UCSD-AML1 (cell line): ENCODE measurements around the gene ZBTB46.

Source experiments
- DNase-seq: peaks from one replicate; lab custom pipeline; 2025; ENCODE audit not compliant: unreplicated experiment; lab: John Stamatoyannopoulos, UW

ZBTB46 gene

DNA sequence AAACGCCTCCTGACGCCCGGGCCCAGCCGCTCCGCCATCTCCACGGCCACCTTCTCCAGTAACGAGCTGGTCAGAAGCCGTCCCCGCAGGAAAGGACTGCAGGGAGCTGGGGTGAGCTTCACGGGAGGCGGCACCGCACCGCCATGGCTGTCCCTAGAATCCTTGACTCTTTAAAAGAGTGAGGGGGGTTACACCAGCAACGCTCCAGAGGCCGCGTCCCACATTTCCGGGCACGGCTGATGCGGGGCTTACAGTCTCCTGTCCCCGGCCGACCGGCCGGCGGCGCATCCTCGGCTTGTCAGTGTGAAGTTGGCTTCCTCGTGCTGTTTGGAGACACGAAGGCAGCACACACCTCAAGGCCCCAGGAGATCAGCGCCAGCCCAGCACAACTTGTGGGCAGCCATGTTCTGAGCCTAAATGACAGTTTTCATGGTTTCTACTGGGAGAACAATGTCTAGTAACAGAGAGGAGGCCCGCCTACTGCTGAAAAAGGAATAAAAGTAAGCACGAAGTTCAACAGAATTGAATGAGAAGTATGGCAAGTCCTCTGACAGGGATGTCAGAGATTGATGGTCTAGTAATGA, 61.1 kb downstream of the ZBTB46 start:
- DNase-seq, result no peak

DNA sequence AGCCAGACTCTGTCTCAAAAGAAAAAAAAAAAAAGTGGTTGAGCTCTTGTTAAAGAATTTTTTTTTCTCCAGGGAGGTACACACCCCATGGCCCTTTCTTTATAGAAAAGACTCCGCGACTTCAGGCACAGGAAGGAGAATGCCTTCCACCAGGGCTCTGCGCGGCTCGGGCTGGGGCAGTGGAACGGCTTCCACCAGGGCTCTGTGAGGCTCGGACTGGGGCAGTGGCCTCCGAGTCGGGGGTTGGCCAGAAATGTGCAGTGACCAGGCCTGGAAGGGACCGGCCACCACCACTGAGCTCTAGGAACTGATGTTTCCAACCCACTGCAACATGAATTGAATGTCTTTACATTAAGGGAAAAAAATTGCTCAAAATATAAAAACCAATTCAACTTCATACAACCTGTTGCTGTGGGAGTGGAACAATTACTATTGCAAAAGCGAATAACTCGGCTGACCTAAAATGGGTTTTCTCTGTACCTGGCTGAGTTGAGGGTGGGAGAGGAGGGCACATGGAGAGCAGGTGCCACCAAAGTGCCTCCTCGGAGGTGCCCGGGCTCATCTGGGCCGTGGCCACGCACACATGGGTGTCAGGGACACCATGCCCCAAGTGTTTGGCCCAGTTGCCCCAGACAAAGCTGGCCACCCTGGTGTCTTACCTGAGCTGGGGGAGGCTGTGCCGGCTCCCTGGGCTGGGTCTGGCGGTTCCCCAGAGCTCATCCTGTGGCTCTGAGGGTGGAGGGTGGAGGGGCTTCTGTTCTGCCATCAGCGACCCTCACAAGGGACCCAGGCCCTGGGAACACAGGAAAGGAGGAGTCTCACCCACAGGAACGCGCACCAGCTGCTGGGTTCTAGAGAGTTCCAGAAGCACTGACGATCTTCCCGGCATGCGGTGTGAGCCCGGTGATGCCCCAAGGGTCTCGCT, 62.2 kb downstream of the ZBTB46 start:
- no peak for DNase-seq

DNA sequence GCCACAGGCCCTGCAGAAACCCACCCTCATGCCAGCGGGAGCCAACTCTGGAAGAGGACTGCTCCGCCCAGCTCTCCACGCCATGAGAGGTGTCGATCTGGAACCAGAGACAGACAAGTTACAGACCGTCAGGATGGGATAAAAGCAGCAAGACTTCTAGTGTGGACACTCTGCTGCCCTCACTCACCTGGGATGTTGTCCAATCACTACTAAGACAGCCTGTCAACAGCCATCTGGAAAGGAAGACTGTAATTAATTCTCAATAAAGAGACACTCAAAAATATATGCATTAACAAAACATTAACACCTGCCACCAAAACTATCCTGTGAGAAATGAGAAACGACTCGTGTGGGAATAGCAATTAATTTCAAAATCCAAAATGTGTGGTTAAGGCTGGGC, 63.2 kb downstream of the ZBTB46 start:
- no peak for DNase-seq

DNA sequence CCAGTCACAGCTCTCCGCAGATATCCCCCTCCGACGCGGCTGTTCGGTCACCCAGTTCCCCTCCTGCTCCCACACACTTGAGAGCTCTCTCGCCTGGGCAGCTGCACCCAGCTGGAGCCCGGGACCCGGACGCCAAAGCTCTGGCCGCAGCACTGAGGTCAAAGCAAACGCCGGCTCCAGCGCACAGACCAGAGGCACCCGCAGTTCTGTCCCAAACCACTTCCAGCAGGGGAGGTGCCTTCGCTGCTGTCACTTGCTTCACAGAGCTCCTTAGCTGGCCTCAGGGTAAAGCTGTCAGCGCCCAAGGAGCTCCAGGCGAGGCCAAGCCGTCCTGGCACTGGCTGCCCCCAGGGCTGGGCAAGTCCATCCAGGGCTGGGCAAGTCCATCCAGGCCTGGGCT, 63.6 kb downstream of the ZBTB46 start:
- DNase-seq, result no peak

DNA sequence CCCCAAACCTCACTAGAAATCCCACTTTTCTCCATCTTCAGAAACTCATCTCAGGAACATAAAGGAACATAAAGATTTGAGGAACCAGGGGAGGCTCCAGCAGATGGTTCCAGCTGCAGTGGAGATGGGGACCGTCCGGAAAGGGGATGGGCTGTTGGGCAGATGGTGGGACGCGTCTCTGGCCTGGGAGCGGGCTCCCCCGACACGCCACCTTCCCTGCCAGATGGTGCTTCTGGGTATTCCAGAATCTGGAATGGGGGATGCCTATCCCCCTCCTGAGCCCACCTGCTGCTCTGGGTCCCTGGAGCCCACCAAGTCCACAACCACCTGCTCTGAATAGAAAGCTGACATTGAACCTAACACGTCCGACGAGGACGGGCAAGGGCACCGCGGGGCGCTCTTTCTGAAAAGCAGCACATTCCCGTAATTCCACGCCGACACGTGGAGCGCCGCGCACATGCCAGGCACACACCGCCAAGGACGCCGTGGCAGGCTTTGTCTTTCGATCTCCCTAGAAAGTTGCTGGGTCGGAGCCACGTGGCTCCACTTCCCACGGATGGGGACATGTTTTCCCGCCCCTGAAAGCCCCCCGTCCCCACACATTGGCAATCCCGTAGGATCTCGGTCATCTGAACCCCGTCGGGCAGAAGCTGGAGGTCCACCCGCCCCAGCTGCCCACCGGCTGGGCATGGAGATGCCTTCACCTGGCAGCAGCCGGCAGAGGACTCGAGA, 64.2 kb downstream of the ZBTB46 start:
- no peak for DNase-seq

DNA sequence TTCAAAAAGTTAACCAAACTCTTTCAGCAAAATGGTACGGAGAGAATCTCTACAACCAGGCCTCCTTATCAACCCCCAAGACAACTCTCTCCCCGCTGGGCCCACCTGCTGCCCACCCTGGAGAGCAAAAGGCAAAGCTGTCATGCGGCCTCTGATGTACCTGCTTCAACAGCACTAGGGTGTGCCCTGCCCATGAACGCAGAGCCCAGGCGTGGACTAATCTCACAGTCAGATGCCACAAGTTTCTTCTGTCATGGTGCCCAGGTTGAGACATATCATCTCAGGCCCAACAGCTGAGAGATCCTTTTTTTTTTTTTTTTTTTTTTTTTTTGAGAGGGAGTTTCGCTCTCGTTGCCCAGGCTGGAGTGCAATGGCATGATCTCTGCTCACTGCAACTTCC, 65.2 kb downstream of the ZBTB46 start:
- DNase-seq, result no peak

DNA sequence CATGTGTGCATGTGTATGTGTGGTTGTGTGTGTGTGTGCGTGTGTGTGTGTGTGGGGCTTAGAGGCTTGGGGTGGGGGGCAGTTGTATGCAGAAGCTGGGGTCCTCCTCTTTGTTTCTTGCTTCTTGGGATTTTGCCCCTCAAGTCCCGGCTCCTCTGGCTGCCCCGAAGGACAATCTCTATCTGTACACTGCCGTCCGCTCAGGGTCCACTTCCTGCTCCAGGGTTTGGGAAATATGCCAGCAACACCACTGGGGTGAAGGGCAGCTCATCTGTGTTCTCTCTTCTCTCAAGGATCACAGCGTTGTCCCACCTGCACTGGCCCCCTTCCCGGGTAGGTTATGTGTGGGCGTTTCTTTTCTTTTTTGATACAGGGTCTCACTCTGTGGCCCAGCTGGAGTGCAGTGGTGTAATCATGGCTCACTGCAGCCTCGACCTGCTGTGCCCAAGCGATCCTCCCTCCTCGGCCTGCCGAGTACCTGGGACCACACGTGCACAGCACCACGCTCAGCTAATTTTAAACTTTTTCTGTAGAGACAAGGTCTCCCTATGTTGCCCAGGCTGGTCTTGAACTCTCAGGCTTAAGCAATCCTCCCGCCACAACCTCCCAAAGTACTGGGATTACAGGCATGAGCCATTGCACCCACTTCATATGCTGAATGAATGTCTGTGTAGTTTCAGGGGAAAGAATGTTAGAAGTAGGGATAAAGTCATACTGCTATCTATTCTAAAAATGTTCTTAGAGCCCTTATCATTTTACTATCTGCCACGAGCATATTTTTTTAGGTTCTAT, 65.8 kb downstream of the ZBTB46 start:
- DNase-seq, result no peak

DNA sequence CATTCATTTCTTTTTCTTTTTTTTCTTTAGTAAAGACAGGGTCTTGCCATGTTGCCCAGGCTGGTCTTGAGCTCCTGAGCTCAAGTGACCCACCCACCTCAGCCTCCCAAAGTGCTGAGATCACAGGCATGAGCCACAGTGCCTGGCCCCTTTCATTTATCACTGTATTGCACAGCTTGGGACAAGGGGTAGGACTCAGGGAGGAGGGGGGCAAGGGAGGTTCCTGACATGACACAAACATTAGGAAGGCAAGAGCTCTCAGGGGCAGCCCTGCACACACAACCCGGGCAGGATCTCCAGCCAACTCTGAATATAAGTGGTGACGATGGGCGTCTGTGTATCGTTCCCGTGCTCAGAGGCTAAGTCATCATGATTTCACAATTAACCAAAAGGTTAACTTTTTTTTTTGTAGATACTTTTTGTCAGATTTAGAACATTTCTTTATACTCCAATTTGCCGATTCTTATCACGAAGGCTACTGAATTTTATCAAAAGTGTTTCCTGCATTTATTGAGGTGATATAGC, 71.6 kb downstream of the ZBTB46 start:
- no peak for DNase-seq

DNA sequence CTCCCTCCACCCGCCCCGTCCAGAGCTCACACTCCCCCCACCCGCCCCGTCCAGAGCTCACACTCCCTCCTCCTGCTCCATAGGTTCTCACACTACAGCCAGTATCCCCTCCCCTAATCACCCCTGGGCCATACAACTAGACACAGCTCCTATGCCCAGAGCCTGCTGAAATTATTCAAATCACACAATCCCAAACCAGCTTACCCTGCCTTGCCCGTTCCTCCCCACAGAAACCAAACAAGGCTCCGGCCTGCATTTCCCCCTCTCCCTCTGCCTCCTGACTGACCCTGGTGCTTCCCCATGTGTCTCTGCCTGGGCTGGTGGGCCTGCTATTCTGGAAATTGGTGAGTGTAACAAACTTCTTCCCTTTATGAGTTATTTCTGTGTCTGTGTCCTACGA, 72.9 kb downstream of the ZBTB46 start:
- no peak for DNase-seq

DNA sequence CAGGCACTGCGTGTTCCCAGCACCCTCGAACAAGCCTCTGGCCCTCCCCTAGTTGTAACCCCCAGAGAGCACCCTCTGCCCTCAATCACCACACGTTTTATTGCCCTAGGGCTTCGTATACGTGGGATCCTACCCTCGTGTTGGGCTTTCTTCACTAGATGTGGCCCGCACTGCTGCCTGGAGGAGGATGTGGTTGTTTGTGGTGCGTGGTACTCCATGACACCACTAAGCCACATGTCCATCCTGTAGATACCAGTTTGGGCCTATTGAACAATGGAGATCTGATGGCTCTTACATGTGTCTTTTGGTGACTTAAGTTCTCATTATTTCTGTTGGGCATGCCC, 74.4 kb downstream of the ZBTB46 start:
- DNase-seq, result peak; percentile 38

DNA sequence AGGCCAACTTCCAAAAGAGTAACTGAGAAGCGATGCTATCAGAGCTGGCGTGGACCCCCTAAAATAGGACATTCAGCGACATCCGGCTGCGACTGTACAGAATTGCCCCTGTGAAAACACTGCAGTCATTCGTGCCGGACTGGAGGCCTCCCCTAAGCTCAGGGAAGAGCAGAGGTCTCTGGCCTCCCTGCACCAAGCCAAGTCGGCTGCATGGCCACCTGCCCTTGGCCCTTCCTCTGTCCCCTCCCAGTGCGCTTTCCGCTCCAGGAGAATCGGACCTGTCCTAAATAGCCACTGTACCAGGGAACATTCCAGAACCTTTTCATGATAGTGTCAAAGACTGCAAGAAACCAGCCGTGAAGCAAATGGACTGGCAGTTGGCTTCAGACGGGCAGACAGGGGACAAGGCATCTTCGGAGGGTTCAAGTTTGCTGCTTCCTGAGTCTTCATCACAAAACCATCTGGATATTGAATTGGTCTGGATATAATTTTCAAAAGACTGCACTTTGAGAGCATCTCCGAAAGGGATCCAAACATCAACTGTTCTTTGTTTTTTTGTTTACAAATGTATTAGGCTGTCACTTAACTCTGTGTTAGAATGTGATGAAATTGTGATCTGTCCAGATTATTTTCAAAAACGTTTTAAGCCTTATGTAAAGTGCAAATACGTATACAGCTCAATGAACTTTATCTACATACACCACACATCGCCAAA, 75.0 kb downstream of the ZBTB46 start:
- no peak for DNase-seq

DNA sequence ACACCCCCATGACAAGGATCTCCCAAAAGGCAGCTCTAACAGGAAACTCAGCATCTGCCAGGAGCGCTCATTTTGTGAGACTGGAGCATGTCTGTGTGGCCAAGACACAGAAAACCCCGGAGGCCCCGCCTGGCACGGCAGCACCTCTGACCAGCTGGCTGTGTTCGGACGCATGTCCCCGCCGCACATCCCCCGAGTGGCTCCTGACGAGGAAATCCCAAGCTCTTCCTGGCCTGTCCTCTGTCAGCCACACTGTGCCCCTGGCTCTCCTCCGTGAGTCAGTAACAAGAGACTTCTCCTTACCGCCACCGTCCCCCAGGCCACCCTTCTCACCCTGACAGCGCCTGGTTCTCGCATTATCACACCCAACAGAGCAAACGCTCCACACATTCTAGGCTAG, 77.1 kb downstream of the ZBTB46 start:
- DNase-seq, result no peak

DNA sequence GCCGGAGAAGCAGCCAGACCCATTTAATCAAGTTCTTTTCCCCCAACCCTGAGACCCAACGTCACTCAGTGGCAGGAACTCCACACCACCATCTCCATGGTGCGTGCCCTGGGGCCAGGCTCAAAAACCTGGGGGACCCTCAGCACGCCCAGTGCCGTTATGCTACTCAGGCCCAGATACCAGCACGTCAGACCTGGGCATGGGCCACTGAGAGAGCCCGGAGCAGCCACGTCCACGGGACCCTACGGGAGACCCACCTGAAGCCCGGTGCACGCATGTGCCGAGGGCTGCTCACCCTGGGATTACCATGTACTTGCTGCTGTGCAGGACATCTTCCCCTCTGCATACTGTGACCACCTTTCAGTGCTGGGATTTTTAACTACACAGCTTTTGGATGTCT, 77.7 kb downstream of the ZBTB46 start:
- DNase-seq, result no peak

DNA sequence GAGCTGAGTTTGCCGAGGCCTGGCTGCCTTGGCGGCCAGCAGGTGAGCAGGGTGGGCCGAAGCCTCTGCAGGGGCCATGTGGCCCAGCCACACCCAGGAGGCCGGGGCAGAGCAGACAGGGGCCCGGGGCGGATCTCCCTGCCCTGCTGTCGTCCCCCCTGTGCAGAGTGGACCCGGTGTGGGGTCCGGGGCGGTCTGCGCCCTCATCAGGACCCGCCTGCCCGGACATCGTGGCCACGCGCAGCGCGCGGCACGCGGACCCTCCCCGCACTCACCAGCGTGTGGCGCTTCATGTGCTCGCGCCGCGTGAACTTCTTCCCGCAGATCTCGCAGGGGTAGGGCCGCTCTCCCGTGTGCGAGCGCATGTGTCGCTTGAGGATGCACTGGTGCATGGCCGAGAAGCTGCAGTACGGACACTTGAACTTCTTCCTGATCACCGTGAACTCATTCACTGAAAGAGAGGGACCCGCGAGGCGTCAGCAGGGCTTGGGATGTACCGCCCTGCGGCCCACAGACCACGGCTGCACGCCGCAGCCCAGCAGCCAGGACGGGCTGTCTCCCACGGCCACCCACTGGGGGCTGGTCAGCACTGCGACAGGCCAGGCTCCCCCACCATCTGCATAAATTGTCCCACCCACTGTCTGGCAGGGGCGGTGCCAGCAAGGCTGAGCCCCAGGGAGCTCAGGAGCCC, 78.5 kb downstream of the ZBTB46 start:
- DNase-seq, result no peak

DNA sequence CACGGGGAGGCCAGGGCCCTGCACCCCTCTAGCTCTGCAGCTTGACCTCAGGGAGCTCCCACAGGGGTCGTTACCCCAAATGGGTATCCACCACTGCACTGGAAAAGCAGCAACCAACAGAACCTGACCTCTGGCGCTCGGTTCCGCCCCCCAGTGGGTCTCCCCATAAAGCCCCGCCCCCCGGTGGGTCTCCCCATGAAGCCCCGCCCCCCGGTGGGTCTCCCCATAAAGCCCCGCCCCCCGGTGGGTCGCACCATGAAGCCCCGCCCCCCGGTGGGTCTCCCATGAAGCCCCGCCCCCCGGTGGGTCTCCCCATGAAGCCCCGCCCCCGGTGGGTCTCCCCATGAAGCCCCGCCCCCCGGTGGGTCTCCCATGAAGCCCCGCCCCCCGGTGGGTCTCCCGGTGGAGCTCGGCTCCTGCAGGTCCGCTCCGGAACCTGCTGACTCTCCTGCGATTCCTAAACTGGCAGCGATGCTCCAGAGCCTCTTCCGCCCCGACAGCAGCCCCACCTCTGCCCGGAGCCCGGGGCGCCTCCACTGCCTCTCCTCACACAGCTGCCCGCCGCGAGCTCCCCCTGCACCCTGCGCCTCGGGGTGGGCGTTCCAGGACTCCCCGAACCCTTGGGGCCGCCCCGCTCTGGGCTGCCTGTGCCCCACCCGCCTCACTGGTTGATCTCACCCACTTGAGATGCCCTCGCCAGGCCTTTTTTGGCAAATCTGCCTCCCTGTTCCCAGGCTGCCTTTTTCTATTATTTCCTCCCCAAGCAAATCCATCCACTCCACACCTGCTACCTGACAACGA, 79.4 kb downstream of the ZBTB46 start:
- no peak for DNase-seq

DNA sequence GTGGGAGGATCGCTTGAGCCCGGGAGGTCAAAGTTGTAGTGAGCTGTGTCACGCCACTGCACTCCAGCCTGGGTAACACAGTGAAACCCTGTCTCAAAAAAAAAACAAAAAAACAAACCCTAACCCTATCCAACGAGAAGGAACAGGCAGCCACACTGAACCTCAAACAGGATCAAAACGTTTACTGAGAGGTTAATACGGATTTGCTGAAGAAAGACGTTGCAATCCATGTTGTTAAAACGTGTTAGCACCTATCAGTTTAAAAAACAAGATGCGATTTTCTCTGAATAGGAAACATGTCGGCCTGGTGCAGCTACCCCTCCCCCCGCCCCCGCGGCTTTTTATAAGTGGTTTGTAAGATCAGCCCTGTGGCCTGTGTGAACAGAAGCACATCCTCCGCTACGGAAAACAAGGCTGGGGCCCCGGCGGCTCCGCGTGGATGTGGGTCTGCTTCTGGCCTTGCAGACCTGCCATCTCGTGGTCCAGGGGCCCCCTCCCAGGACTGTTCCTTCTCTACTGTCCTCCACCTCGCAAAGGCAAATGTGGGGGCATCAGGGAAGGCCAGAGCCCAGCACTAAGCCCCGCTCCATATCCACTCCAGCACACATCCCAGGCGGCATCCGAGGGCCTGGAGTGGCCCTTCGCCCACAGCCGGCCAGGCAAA, 80.1 kb downstream of the ZBTB46 start:
- no peak for DNase-seq

DNA sequence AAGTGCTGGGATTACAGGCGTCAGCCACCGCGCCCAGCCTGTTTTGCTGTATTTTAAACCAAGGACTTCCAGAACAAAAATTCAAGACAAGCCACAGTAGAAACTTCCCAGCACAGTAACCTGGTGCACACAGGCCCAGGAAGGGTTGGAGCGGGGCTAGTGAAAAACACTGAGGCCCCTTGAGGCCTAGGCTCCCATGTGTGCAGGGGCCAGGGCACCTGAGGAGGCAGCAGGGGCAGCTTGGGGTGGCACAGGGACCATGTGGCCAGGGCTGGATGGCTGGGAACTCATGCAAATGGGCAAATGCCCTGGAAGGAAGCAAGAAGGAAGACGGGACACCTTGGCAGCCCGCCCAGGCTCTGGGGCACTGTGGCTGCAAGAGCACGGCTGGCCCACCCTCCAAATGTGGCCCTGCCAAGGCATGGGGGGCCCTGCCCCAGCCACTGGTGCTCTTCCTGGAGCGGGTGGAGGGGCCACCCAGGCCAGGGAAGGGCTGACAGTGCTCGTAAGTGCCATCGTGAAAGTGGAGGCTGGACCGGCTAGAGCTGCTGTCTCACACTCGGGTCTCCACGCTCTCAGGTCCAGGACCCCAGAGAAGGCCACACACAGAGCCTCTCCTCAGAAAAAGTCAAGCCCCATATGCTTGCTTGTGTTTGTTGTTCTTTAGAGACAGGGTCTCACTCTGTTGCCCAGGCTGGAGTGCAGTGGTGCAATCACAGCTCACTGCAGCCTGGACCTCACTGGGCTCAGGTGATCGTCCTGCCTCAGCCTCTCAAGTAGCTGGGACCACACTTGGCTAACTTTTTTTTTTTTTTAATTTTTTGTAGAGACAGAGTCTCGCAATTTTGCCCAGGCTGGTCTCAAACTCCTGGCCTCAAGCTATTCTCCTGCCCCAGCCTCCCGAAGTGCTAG, 81.2 kb downstream of the ZBTB46 start:
- no peak for DNase-seq

DNA sequence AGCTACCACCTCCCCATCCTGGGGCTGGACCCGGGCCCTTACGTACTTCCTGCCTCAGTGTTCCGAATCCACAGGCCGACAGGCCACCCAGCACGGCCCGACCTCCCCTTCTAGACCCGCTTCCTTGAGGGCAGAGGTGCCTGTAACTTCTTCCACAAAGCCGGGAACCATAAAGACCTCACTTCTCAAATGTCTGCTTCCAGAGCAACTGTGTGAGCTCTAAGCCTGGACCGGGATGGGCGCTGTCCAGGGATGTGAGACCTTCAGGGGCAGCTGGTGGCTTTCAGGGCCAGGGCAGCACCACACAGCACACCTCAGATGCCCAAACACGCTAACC, 82.2 kb downstream of the ZBTB46 start:
- DNase-seq, result no peak
